Upper lobe of left lung (tissue), 6 donors: ENCODE data around the gene SNX32. TPM values are rescaled to one million over a fixed set of nuclear protein-coding genes. Genes with fewer than 3 reads are reported as not detected.

Experiments
- ATAC-seq, 2 donors: fragments of 200-7000 bp; cut with Tn5 transposase; one replicate each; pipeline ENCODE4 v1.9.1; 2022; ENCODE audit warnings: mild to moderate bottlenecking in 2 of 2, moderate library complexity in 2 of 2; ENCODE audit not compliant: low FRiP score in 2 of 2
- DNase-seq, 2 donors: peaks; one replicate each; pipeline ENCODE4 v3.0.0-alpha.2; 2019 to 2020
- H3K27ac ChIP-seq, 4 donors: fragments of 200-600 bp; sonication (generic); one replicate each; pipeline ENCODE4 v1.5.1; 2016 to 2019
- H3K27me3 ChIP-seq, 4 donors: fragments of 200-600 bp; sonication (generic); one replicate each; pipeline ENCODE4 v1.5.1; 2017 to 2019
- H3K36me3 ChIP-seq, 4 donors: fragments of 200-600 bp; sonication (generic); one replicate each; pipeline ENCODE4 v1.5.1; 2016 to 2019
- H3K4me1 ChIP-seq, 4 donors: fragments of 200-600 bp; sonication (generic); one replicate each; pipeline ENCODE4 v1.5.1; 2018 to 2019
- H3K4me3 ChIP-seq, 4 donors: fragments of 200-600 bp; sonication (generic); one replicate each; pipeline ENCODE4 v1.5.1; 2017 to 2019; ENCODE audit warnings: mild to moderate bottlenecking in 2 of 4, moderate library complexity in 1 of 4
- H3K9me3 ChIP-seq, 4 donors: fragments of 200-600 bp; sonication (generic); one replicate each; pipeline ENCODE4 v1.5.1; 2018 to 2019
- EP300 ChIP-seq, 4 donors: sonication (generic); formaldehyde crosslinking; IDR thresholded peaks; one replicate each; pipeline ENCODE4 v1.5.1; 2017; ENCODE audit warnings: antibody characterized with exemption in 4 of 4, control low read depth in 2 of 4
- POLR2A ChIP-seq, 4 donors: fragments of 450-650 bp; IDR thresholded peaks; one replicate each; pipeline ENCODE4 v1.5.1; 2016 to 2017; ENCODE audit warnings: antibody characterized with exemption in 4 of 4, mild to moderate bottlenecking in 2 of 4
- POLR2AphosphoS5 ChIP-seq, 2 donors: sonication (generic); formaldehyde crosslinking; IDR thresholded peaks; one replicate each; pipeline ENCODE4 v1.5.1; 2017; ENCODE audit warnings: antibody characterized with exemption in 2 of 2
- WGBS, 2 donors: methylation state at CpG; one replicate each; pipeline ENCODE4 v1.1.5; 2017 to 2018; 5-methylcytosine and 5-hydroxymethylcytosine counted together
- total RNA-seq, 6 donors: library from RNA; depleted of rRNA in 4 of 6; stranded (reverse); fragments of >200 nt in 4 of 6; gene quantifications; one replicate each; pipeline versions ENCODE4 v1.1.0 to v1.2.1, GENCODE V29; 2016 to 2021
- TF ChIP-seq, protein P1 (sequence below), 6 experiments: fragments of 450-650 bp in 4 of 6; fragments of 200-600 bp in 2 of 6; sonication (generic) in 2 of 6; IDR thresholded peaks; one replicate each; pipeline ENCODE4 v1.5.1; 2016 to 2019; ENCODE audit warnings: antibody characterized with exemption in 6 of 6
- donor health status: DM: no; HTN: no; CAD: no; lungs with moderate emphysema.
- donor health status: DM: no; HTN: yes; CAD: no; lungs with severe emphysema.

The SNX32 gene
- total RNA-seq, 6 donors from 2014 or later: 0.37 to 0.69 TPM; not detected in 4

DNA sequence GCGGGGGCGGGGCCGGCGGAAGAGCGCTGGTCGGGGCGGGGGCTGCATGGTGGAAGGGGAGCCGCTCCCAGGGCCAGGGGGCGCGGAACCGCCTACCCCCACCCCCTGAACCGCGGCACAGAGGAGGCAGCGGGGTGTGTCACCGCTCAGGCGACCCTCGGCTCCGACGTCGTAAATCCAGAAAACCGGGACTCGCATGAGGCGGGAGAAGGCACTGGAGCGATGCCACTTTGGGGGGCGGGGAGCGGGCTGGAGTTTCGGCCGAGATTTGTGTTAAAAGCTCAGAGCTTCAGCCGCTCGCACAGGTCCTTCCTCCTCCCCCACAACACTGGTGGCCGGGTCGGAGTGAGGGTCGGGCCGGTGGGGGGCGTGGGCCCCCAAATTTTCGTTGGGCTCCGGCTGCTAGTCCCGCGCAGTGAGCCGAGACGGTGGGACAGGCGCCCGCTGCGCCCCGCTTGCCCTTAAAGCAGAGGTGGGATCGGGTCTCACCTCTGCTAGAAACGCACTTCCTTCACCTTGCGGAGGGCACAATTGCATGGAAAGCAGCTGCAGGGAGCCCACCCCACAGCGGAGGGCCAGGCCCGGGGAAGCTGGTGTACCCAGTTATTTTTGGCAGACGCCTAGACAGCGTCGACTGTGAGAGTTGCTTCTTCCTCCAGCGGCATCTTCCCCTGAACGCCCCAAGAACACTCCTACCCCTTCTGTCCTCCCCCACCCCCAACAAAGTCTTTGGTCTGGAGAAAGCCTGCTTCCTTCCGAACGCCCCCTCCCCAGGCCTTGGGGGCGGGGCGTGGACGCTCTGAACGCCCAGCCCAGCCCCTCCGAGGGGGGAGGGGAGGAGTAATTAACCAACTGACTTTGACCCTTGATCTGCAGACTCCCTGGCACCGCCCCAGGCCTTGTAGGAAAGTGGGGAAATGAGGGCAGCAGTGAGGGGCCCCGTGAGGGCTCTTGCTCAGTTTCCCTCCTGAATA lies 45.8 kb upstream of the SNX32 start:
- 4 to 21% methylated on average over 5 to 54 of the region's 64 CpGs for WGBS, 2 donors
- Histone ChIP-seq H3K4me3 (peak overlapping the region in 3 of 4 donors; percentile 39 to 46 (median 40)), H3K9me3 (no peaks in the 10 kb centered on the region), H3K36me3 (no peaks in the 10 kb centered on the region), H3K27me3 (peaks cover 2 to 28% (median 17%) of the 10 kb centered on the region in 4 donors), H3K4me1 (peaks cover 24 to 39% (median 27%) of the 10 kb centered on the region in 4 donors), H3K27ac (no peak overlapping the region)
- peak in 1 of 2 donors; percentile 80 for DNase-seq
- peak in 1 of 2 donors; percentile 2 for ATAC-seq
- TF ChIP-seq, protein P1, sequence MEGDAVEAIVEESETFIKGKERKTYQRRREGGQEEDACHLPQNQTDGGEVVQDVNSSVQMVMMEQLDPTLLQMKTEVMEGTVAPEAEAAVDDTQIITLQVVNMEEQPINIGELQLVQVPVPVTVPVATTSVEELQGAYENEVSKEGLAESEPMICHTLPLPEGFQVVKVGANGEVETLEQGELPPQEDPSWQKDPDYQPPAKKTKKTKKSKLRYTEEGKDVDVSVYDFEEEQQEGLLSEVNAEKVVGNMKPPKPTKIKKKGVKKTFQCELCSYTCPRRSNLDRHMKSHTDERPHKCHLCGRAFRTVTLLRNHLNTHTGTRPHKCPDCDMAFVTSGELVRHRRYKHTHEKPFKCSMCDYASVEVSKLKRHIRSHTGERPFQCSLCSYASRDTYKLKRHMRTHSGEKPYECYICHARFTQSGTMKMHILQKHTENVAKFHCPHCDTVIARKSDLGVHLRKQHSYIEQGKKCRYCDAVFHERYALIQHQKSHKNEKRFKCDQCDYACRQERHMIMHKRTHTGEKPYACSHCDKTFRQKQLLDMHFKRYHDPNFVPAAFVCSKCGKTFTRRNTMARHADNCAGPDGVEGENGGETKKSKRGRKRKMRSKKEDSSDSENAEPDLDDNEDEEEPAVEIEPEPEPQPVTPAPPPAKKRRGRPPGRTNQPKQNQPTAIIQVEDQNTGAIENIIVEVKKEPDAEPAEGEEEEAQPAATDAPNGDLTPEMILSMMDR (IDR thresholded peaks at IDR 0.05): no peak
- TF ChIP-seq POLR2A (IDR thresholded peaks at IDR 0.05) (no peak), POLR2AphosphoS5 (IDR thresholded peaks at IDR 0.05) (no peak), EP300 (IDR thresholded peaks at IDR 0.05) (no peak)

DNA sequence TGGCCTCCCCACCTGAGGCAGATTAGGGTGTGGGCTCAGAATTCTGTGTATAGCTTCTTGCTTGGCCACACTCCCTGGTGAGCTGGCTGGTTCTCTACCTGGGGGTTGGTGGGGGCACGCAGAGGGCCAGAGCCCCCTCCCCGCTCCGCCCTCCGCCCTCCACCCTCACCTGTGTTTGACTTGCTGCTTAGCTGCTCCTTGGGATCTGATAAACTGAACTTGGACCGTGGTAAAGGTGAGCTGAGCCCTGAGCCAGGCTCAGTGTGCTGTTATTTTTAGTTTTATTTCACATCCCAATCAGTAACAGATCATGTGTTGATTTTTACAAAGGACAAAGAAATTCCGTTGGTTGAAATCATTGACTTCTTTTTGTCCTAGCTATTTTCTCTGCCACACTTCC lies 44.9 kb upstream of the SNX32 start:
- WGBS, 2 donors: 70 to 85% methylated on average over 6 of the region's 6 CpGs
- Histone ChIP-seq H3K27me3 (peaks cover 2 to 28% (median 17%) of the 10 kb centered on the region in 4 donors), H3K9me3 (no peaks in the 10 kb centered on the region), H3K4me3 (no peak overlapping the region), H3K4me1 (peaks cover 24 to 39% (median 27%) of the 10 kb centered on the region in 4 donors), H3K27ac (no peak overlapping the region), H3K36me3 (no peaks in the 10 kb centered on the region)
- ATAC-seq (no peak), DNase-seq (peak in 1 of 2 donors; percentile 25)
- TF ChIP-seq, protein P1 (IDR thresholded peaks at IDR 0.05): no peak
- TF ChIP-seq POLR2A (IDR thresholded peaks at IDR 0.05) (no peak), POLR2AphosphoS5 (IDR thresholded peaks at IDR 0.05) (no peak), EP300 (IDR thresholded peaks at IDR 0.05) (no peak)

DNA sequence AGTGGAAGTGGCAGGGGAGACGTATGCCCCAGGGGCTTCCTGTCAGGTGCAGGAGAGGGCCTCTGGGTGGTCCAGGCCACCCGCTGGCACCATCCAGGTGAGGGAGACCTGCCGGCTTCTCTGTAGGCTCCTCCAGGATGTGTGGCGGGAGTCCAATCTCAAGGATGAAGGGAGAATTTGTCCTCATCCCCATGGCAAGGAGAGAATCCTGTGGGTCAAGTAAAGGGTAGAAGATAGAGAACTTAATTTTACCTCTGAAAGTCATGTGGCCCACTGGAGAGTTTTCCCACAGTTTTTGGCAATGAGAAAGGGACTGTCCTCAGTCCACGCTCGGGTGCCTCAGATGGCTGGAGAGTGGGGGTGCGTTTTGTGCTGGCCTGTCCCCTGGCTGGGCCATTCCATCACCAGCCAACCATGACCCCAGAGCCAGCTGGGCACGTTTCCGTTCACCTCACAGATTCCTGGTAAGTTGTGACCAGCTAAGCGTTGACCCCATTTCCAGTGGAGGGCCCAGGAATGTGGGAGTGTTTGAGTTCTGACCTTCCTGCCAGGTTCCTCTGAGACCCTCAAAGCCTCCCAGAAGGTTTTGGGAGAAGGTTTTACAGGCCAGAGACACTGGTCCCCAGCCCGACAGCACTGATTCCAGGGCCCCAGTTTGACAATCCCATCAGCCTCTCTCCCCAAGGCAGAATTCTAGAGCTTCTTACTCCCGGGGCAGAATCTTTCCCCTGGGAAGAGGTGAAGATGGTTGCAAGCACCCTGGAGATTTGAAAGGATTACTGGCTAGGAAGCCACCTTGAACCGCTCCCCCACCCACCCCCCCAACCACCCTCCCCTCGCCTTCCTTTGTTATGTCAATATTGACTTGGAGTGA lies 44.3 kb upstream of the SNX32 start:
- Histone ChIP-seq H3K36me3 (no peaks in the 10 kb centered on the region), H3K27me3 (peaks cover 2 to 28% (median 17%) of the 10 kb centered on the region in 4 donors), H3K27ac (no peak overlapping the region), H3K9me3 (no peaks in the 10 kb centered on the region), H3K4me3 (no peak overlapping the region), H3K4me1 (peaks cover 24 to 39% (median 27%) of the 10 kb centered on the region in 4 donors)
- TF ChIP-seq, protein P1 (IDR thresholded peaks at IDR 0.05): no peak
- TF ChIP-seq POLR2A (IDR thresholded peaks at IDR 0.05): no peak
- TF ChIP-seq EP300 (IDR thresholded peaks at IDR 0.05): no peak
- TF ChIP-seq POLR2AphosphoS5 (IDR thresholded peaks at IDR 0.05): no peak
- ATAC-seq: no peak
- WGBS, 2 donors: 81 to 82% methylated on average over 7 to 14 of the region's 14 CpGs
- DNase-seq: no peak

DNA sequence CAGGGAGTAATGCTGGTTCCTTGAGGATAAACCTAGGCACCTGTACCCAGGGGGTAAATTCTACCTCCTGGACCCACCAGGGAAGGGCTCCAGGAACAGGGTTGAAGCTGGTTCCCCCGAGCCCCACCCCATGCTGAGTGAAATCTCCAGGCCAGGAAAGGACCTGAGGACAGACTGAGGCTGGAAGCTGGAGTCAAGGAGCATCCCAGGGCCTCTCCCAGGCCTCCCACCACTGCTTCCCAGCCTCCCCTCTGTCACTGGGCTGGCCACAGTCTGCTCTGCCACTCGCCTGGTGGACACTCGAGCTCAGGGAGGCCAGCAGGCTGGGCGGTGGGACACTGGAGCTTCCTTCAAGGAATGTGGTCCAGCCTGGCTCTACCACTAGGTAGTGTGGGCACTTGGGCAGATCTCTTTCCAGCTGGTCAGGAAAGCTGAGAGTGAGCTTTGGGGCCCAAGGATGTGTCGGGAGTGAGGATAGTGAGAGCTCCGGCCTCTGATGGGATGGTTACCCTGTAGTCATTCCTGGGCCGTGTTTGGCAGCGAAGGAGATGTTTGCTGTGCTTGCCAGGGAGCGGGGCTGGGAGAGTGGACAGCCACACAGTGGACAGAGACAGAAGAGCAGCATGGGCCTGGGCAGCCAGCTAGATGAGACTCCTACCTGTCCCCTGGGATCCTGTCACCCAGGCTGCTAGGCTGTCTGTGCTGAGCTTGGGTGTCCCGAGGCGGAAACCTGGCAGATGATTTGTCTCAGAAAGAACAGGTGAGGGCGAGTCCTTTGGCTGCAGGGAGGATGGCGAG lies 43.5 kb upstream of the SNX32 start:
- peaks cover 2 to 28% (median 17%) of the 10 kb centered on the region in 4 donors for H3K27me3 ChIP-seq
- TF ChIP-seq, protein P1 (IDR thresholded peaks at IDR 0.05): no peak
- TF ChIP-seq EP300 (IDR thresholded peaks at IDR 0.05): no peak
- TF ChIP-seq POLR2A (IDR thresholded peaks at IDR 0.05): no peak
- TF ChIP-seq POLR2AphosphoS5 (IDR thresholded peaks at IDR 0.05): no peak
- H3K4me1 ChIP-seq: peaks cover 24 to 39% (median 27%) of the 10 kb centered on the region in 4 donors
- H3K4me3 ChIP-seq: no peak overlapping the region
- no peaks in the 10 kb centered on the region for H3K36me3 ChIP-seq
- H3K9me3 ChIP-seq: no peaks in the 10 kb centered on the region
- ATAC-seq: no peak
- H3K27ac ChIP-seq: no peak overlapping the region
- DNase-seq: no peak
- 89 to 92% methylated on average over 8 to 12 of the region's 13 CpGs for WGBS, 2 donors
